GM19438 (cell line): Measurements from ENCODE around the gene FLCN.
A peak's percentile ranks its signal among the peaks of the same experiment; 100 is the strongest.
"Not testable (repeated sequence)": the region's sequence is repeated elsewhere in the genome, so short reads cannot be mapped to it uniquely, and the experiment has no call there.

Experiments
- ATAC-seq: cut with Tn5 transposase; IDR thresholded peaks from one replicate; pipeline ENCODE4 v1.9.1; 2021; ENCODE audit warnings: low read depth; ENCODE audit not compliant: unreplicated experiment

FLCN gene

GRCh38 chr17:17237026-17237799 is at the start of gene FLCN:
Gene FLCN, minus strand, starts transcription at chr17:17237168. Its CDS starts 9,031 bp downstream, at chr17:17228137.
- peak; percentile 89 for ATAC-seq

DNA sequence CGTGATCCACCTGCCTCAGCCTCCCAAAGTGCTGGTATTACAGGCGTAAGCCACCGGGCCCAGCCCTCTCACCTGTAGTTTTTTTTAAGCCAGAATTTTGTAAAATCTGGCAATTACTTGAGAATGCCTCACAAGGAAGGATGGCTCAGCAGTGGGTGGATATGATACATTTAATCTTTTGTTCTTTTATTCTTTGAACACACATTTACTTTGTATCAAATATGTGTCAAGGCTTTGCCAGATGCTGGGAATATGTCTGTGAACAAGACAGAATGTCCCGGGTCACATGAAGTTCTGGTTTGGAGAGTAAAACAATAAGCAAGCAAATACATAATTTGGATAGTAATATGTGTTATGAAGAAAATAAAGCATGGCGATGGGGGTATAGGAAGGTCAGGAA is 49.0 kb upstream of the FLCN start:
- ATAC-seq = no peak

DNA sequence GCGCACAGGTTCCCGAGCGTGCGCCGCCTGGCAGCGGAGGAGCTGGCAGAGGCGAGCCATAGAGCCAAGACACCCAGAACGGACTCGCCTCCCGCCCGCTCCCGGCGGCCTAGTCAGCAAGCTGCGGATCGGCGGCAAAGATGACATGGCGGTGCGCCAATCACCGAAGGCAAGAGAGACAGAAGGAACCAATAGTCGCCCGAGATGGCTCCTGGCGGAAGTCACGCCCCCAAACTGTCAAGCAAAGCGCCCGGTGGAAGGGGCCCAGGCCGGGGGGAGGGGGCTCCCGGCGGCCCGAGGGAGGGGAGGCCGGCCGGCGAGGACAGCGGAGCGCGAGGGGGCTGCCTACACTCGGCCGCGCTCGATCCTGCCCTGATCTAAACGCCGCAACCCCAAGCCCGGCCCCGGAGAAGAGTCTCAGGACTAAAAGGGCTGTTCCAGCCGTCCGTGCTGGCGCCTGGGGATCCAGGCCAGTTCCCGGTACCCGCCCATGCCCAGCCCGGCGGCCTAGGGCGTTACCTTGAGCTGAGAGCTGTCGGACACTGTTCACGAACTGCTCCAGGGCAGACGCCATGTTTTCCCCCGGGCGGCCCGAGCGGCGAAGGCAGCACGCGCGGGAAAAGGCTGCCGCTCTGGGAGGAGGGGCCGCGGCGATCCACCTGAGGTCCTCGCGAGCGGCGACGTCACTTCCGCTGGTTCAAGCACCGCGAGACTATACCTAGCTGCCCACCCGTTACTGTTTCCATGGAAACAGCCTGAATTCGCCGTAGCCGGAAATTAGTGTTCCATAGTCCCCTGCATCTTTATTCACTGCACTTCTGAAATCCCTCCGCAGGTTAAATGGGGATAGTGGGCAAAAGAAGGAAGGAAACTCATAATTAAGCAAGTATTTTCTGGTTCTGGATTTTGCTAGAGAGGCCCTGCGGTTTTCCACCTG is 43.9 kb upstream of the FLCN start, which contains the start of gene COPS3:
Gene COPS3, minus strand, starts transcription at position 634 of the 937 bp plus-strand sequence. Its CDS starts 60 bp downstream, at position 574.
- peak; percentile 89 for ATAC-seq

GRCh38 chr17:17279316-17279715 is 42.3 kb upstream of the FLCN start:
- no peak for ATAC-seq

GRCh38 chr17:17277431-17277830 is 40.5 kb upstream of the FLCN start:
- ATAC-seq = not testable (repeated sequence)

- no peak for ATAC-seq
Measured at GRCh38 chr17:17275971-17276370, 39.0 kb upstream of the FLCN start.

DNA sequence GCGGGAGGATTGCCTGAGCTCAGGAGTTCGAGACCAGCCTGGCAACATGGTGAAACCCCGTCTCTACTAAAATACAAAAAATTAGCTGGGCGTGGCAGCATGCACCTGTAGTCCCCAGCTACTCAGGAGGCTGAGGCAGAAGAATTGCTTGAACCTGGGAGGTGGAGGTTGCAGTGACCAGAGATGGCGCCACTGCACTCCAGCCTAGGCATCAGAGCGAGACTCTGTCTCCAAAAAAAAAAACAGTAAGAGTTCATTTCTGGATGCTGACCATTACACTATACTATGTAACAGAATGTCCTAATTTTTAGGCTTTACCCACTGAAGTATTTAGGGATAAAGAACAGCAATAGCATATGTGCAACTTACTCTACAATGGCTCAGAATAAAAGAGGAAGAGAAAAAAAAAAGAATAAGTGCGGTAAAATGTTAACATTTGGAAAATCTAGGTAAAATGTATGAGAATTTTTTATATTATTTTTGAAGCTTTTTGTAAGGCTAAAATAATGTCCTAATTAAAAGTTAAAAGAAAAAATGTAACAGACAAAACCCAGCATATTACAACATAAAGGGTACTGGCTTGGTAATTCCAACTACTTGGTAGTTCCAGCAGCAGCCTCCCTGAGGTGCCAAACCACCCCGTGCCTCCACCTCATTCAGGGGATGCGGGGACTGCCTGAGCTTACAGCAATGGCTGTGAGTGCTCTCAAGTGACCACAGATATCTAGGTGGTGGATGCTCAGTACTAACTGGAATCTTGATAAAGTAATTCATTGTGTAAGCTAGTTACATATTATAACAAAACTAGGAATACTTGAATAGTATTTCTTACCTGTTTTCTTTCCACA is 33.2 kb upstream of the FLCN start:
- ATAC-seq = no peak

GRCh38 chr17:17264430-17264829 is 27.5 kb upstream of the FLCN start:
- no peak for ATAC-seq

DNA sequence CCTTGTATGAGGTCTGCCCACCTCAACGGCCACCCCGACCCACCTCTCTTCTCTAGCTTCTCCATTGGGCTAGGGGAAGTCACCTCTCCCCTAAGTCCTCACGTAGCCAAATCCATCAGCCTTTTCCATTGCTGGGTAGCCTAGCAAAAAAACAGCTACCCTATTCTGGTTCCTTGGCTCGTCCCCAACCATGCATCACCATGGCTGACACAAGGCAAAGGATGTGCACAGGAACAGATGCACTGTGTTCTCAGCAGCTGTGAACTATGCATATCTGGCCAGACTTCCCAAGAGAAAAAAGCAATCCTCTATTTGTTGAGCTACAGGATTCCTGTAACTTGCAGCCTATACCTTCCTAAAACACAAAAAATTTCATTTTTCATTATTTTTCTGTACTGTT is 22.0 kb upstream of the FLCN start:
- ATAC-seq = no peak

- ATAC-seq = no peak
Measured at GRCh38 chr17:17258011-17258410, 21.0 kb upstream of the FLCN start.

- no peak for ATAC-seq
Measured at GRCh38 chr17:17256316-17256715, 19.3 kb upstream of the FLCN start.

DNA sequence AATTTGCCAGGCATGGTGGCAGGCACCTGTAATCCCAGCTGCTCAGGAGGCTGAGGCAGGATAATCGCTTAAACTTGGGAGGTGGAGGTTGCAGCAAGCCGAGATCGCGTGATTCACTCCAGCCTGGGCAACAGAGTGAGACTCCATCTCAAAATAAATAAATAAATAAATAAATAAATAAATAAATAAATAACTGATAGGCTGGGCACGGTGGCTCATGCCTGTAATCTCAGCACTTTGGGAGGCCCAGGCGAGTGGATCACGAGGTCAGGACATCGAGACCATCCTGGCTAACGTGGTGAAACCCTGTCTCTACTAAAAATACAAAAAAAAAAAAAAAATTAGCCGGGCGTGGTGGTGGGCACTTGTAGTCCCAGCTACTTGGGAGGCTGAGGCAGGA is 18.7 kb upstream of the FLCN start:
- ATAC-seq = not testable (repeated sequence)

DNA sequence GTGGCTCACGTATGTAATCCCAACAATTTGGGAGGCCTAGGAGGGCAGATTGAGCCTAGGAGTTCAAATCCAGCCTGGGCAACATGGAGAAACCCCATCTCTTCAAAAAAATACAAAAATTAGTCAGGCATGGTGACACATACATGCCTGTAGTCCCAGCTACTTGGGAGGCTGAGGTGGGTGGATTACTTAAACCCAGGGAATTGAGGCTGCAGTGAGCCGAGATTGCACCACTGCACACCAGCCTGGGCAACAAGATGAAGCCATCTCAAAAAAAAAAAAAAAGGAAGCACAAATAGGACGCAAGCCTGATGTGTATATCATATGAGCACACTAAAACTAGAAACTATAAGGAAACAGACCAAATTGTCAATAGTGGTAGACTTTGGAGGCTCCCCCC is 17.1 kb upstream of the FLCN start:
- ATAC-seq = no peak

GRCh38 chr17:17253406-17253805 is 16.4 kb upstream of the FLCN start:
- ATAC-seq = no peak

GRCh38 chr17:17252149-17252661 is 15.2 kb upstream of the FLCN start:
- ATAC-seq = no peak

DNA sequence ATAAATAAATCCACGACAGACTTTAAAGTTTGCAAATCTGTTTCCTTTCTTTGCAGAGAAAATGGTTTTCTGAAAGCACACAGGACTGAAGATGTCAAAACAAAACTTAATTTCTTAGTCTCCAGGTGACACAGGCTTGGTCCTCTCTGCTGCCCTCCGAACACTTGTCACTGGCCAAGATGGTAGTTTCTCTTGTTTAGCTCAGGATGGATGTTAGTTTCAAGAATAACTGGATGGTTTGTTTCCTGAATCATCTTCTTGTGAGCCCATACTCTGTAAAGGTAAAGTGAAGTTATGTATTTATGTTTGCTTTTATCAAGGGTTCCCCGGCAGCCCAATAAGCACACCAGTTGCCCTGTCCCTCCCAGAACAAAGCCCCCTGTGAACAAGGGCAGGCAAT is 9.9 kb upstream of the FLCN start:
- ATAC-seq = no peak

- ATAC-seq = no peak
Measured at GRCh38 chr17:17243163-17243562, 6.2 kb upstream of the FLCN start.

GRCh38 chr17:17242246-17242645 is 5.3 kb upstream of the FLCN start:
- no peak for ATAC-seq

- ATAC-seq = no peak
Measured at GRCh38 chr17:17241656-17242055, 4.7 kb upstream of the FLCN start.

- no peak for ATAC-seq
Measured at GRCh38 chr17:17239832-17240231, 2.9 kb upstream of the FLCN start.
